HG03442 (cell line): Measurements from ENCODE around the gene DPP8.
"Not testable (repeated sequence)": the region's sequence is repeated elsewhere in the genome, so short reads cannot be mapped to it uniquely, and the experiment has no call there.

Source experiments
- ATAC-seq: cut with Tn5 transposase; IDR thresholded peaks from one replicate; pipeline ENCODE4 v1.9.1; 2021; ENCODE audit warnings: mild to moderate bottlenecking, moderate library complexity; ENCODE audit not compliant: unreplicated experiment

The DPP8 gene

GRCh38 chr15:65525622-65526021, 8.1 kb upstream of the DPP8 start:
- ATAC-seq: no peak

- ATAC-seq: no peak
Measured at GRCh38 chr15:65524226-65524625, 6.7 kb upstream of the DPP8 start.

DNA sequence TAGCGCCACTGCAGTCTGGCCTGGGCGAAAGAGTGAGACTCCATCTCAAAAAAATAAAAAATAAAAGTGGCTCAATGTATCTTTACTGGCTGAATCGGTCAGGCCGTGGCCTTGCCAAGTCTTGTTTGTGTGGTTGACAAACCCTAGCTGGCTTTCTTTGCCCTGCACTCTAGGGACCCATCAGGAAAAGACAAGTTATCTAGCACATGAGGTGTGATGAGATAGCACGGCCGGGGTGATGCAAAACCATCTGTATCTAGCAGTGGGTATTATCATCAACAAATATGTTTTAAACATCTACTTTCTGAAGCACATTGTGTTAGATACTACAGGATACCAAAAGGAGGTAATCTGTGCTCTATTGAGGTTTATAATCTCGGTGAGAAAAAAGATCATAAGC, 3.9 kb upstream of the DPP8 start:
- ATAC-seq: no peak

GRCh38 chr15:65518633-65519285, 1.3 kb upstream of the DPP8 start:
- no peak for ATAC-seq

DNA sequence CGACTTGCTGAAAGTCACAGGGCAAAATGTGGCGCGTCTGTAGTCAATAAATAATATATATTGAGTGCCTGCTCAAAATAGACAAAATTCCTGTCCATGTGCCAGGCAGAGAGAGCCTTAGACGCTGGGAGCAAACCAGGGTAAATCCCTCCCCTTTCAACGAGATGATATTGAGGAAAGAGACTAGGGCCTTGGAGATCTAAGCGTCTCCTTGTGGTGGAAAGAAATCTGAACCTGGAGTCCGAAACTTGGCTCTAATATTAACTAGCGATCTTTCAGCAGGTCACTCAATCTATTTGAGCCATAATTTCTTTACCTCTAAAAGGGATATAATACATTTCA, 348 bp upstream of the DPP8 start:
- no peak for ATAC-seq

DNA sequence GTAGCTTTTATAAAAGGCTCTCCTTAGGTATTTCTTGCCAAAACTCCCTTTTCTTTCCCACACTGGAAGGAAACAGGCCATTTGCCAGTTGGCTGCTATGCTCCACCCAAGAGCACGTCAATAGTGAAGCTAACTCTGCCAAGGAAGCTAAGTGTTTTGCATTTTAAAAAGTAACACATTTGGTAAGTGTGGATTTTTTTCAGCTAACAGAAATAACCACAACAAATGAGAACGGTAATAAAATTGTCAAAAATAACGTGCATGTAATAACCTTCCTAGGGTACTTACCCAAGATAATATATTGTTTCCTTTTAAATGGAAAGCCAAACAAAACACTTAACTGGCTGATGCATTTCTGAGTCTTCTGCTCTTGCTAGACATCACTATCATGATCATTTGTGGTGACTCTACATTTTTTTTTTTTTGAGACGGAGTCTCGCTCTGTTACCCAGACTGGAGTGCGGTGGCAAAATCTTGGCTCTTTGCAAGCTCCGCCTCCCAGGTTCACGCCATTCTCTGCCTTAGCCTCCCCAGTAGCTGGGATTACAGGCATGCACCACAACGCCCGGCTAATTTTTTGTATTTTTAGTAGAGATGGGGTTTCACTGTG, 4.6 kb downstream of the DPP8 start:
- ATAC-seq: no peak

GRCh38 chr15:65512189-65512588, 5.3 kb downstream of the DPP8 start:
- ATAC-seq: no peak

DNA sequence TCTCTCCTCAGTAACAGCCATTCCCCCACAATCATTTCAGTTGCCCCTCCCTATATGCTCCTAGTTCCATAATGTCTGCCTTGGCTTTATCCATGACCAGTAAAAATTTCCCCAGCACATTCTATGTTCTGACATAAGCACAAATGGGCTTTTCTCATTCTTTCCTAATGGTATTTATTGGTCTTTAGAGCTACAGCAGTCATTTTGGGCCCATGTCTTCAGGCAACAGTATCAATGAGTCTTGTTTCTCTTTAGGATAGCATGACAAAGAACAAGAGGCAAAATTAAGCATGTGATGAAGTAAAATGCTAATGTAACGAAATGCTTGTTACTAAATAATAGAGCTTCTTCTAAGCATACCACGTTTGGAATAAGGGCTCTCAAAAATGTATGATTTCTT, 8.2 kb downstream of the DPP8 start:
- ATAC-seq: no peak

DNA sequence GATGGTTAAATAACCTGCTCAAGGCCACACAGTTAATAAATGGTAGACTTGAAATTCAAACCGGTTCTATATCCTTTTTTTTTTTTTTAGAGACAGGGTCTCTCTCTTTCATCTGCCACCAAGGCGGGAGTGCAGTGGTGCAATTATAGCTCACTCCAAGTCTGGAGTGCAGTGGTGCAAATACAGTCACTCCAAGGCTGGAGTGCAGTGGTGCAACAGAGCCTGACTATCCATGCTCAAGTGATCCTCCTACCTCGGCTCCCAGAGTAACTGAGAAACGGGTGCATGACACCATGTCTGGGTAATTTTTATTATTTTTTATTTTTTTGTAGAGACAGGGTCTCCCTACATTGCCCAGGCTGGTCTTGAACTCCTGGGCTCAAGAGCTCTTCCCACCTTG, 23.4 kb downstream of the DPP8 start:
- ATAC-seq: no peak

- no peak for ATAC-seq
Measured at GRCh38 chr15:65484876-65485275, 32.6 kb downstream of the DPP8 start.

- ATAC-seq: no peak
Measured at GRCh38 chr15:65476903-65477302, 40.6 kb downstream of the DPP8 start.

- ATAC-seq: no peak
Measured at GRCh38 chr15:65470866-65471265, 46.6 kb downstream of the DPP8 start.

- no peak for ATAC-seq
Measured at GRCh38 chr15:65468229-65468909, 49.1 kb downstream of the DPP8 start.

DNA sequence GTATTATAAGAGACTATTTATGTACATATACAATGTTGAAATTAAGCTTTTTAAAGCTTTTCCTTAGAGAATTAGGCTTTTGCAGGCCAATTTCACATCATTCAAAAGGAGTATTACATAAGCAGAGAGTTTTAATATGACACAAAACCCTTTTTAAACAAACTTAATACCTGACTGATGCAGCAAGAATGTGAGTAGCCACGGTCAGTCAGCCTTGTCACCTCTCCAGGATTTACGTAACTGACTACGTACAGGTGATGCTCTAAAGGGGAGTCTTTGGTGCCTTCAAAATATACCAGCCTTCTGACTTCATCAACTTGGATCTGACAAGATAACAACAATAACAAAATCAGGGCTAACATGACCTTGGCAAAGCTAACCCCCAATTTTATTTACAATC, 50.6 kb downstream of the DPP8 start:
- no peak for ATAC-seq

GRCh38 chr15:65463096-65463495, 54.4 kb downstream of the DPP8 start:
- ATAC-seq: not testable (repeated sequence)

GRCh38 chr15:65460741-65461347, 56.6 kb downstream of the DPP8 start:
- no peak for ATAC-seq

DNA sequence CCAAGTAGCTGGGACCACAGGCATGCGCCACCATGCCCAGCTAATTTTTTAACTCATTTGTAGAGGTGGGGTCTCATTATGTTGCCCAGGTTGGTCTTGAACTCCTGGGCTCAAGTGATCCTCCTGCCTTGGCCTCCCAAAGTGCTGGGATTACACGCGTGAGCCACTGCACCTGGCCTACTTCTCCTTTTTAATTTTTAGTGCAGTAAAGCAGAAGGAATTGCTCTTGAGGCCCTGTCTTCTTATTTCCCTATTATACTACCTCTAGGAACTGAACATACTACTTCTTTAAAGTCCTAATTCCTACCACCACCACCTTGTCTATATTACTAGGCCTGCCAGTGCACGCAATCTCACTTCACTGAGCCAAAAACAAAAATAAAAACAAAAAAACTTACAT, 62.2 kb downstream of the DPP8 start:
- not testable (repeated sequence) for ATAC-seq

DNA sequence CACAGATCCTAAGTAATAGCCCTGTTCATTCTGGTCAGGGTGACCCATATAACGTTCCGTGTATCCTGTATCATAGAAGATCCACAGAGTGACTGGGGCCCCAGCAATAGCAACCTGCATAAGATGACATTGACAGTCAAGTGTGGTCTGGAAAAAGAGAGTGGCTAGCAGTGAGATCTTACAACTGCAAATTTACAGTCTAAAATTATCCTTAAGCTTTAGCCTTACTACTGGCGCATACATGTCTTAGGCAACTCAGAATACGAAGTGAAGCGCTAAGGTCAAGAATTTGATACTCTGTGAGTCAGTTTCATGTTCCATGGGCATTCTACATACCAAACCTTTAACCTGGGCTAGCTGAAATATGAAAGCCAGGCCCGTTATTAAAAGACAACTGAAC, 65.5 kb downstream of the DPP8 start:
- ATAC-seq: no peak

GRCh38 chr15:65450556-65450955, 66.9 kb downstream of the DPP8 start:
- no peak for ATAC-seq

GRCh38 chr15:65447145-65447544, 70.3 kb downstream of the DPP8 start:
- ATAC-seq: no peak

DNA sequence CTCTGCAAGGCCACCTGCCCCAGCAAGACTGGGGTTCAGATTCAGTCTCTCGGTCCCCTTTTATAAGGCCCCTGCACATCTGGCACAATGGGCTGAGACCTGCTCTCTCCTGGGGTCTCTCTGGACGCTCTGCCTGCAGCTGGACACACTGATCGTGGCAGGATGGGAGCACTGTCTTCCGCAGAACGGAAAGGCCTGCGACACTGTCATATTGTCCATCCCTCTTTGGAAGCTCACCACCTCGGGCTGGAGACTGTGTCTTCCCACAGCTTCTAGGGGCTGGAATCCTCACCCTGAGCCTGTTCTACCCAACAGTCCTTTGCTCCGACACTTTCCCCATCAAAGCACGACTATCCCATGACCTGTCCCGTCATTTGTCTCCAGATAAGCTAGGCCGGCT, 83.3 kb downstream of the DPP8 start:
- no peak for ATAC-seq

DNA sequence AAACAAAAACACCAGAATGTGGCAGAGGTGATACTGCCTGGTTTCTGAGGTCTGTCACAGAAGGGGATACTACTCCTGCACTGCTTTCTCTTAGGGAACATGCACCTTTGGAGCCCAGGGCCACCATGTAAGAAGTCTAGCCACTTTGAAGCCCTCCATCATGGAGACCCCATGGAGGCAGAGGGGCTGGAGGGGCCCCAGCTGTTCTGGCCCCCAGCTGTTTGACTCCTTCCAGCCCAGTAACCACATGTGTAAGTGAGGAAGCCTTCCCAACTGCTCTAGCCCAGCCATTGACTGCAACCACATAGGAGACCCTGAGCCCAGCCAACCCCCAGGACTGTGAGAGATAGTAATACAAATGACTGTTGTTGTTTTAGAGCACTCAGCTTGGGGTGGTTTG, 85.8 kb downstream of the DPP8 start:
- no peak for ATAC-seq
